Measurements from ENCODE around the gene SLC4A1AP. TPM values are rescaled to one million over a fixed set of nuclear protein-coding genes. Genes with fewer than 3 reads are reported as not detected.

SLC4A1AP gene
- polyA plus RNA-seq, 1 of the 3 experiments (the other 2 are of a cell fraction), result 9.4 TPM

DNA sequence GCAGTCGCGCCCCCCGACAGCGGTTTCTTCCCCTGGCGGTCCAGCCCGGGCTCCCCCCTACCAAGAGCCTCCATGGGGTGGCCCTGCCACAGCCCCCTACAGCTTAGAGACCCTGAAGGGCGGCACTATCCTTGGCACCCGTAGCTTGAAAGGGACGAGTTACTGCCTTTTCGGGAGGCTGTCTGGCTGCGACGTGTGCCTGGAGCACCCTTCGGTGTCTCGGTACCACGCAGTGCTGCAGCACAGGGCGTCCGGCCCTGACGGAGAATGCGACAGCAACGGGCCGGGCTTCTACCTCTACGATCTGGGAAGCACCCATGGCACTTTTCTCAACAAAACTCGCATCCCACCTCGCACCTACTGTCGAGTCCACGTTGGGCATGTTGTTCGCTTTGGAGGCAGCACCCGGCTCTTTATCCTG, 475 bp downstream of the SLC4A1AP start (continued):
- TF ChIP-seq REST (IDR thresholded peaks at IDR 0.05; ENCODE audit: low read depth, low read length), result no peak
- TF ChIP-seq FOXM1 (IDR thresholded peaks at IDR 0.05; ENCODE audit: low read depth), result no peak
- TF ChIP-seq SIN3A (IDR thresholded peaks at IDR 0.05; ENCODE audit: borderline replicate concordance, low read depth, low read length), result no peak
- no peak for TF ChIP-seq MXI1 (IDR thresholded peaks at IDR 0.05; ENCODE audit: low read depth, low read length)
- TF ChIP-seq JUND (IDR thresholded peaks at IDR 0.05), result no peak
- TF ChIP-seq RFX5 (IDR thresholded peaks at IDR 0.05; ENCODE audit: low read length), result no peak
- TF ChIP-seq RXRA (IDR thresholded peaks at IDR 0.05; ENCODE audit: borderline replicate concordance, low read depth), result no peak
- TF ChIP-seq POLR2AphosphoS5 (IDR thresholded peaks at IDR 0.05; ENCODE audit: low read depth, low read length), result no peak
- no peak for TF ChIP-seq EP300 (IDR thresholded peaks at IDR 0.05; ENCODE audit: borderline replicate concordance in 1 of 2, low read depth in 1 of 2, low read length in 1 of 2)

- H3F3A ChIP-seq (replicated peaks; ENCODE audit: insufficient read depth), result no peaks in the 10 kb centered on the region
- peaks cover 49% of the 10 kb centered on the region for H3K79me2 ChIP-seq (ENCODE audit: insufficient read depth)
- no peaks in the 10 kb centered on the region for H3K27me3 ChIP-seq (ENCODE audit: insufficient read depth)
- H3K4me1 ChIP-seq (ENCODE audit: control insufficient read depth in 1 of 2, insufficient read depth in 2 of 2, low read depth in 1 of 2, low read length in 1 of 2), result peaks cover 16 to 24% of the 10 kb centered on the region in 2 experiments; a peak in 3 of 4 replicates
- TF ChIP-seq FOXJ3 (CRISPR knock-in tag; IDR thresholded peaks at IDR 0.05) (no peak), SMC3 (IDR thresholded peaks at IDR 0.05; ENCODE audit: low read depth, low read length) (no peak), SIN3A (IDR thresholded peaks at IDR 0.05; ENCODE audit: borderline replicate concordance, low read depth, low read length) (no peak), RFX5 (IDR thresholded peaks at IDR 0.05; ENCODE audit: low read length) (no peak), FOSL2 (IDR thresholded peaks at IDR 0.05; ENCODE audit: borderline replicate concordance, low read depth) (no peak), USF2 (IDR thresholded peaks at IDR 0.05; ENCODE audit: borderline replicate concordance, low read depth, low read length) (no peak), MXI1 (IDR thresholded peaks at IDR 0.05; ENCODE audit: low read depth, low read length) (no peak), FOXM1 (IDR thresholded peaks at IDR 0.05; ENCODE audit: low read depth) (no peak), TEAD4 (IDR thresholded peaks at IDR 0.05; ENCODE audit: borderline replicate concordance, insufficient read depth) (no peak), EP300 (IDR thresholded peaks at IDR 0.05; ENCODE audit: borderline replicate concordance in 1 of 2, low read depth in 1 of 2, low read length in 1 of 2) (no peak), TAF1 (IDR thresholded peaks at IDR 0.05; ENCODE audit: borderline replicate concordance, low read depth, low read length) (no peak), MAX (IDR thresholded peaks at IDR 0.05; ENCODE audit: low read depth) (no peak), RAD21 (IDR thresholded peaks at IDR 0.05; ENCODE audit: low read length) (no peak)
- TF ChIP-seq, protein P1, sequence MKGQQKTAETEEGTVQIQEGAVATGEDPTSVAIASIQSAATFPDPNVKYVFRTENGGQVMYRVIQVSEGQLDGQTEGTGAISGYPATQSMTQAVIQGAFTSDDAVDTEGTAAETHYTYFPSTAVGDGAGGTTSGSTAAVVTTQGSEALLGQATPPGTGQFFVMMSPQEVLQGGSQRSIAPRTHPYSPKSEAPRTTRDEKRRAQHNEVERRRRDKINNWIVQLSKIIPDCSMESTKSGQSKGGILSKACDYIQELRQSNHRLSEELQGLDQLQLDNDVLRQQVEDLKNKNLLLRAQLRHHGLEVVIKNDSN (IDR thresholded peaks at IDR 0.05; ENCODE audit: borderline replicate concordance, low read depth), result no peak
- 80% methylated on average over 16 of the region's 16 CpGs for WGBS (ENCODE audit: low lambda C conversion rate)
- H3K9me3 ChIP-seq, result no peaks in the 10 kb centered on the region
- peak overlapping the region; percentile 99 for H3K4me2 ChIP-seq
- H3K36me3 ChIP-seq (replicated peaks in 1 of 2; ENCODE audit: control insufficient read depth in 1 of 2, insufficient read depth in 2 of 2, low read length in 1 of 2), result peaks cover 41 to 51% of the 10 kb centered on the region in 2 experiments
- H3K4me3 ChIP-seq (ENCODE audit: low read depth in 2 of 2, low read length in 1 of 2), result peak overlapping the region; percentile 91 to 99
- no peaks in the 10 kb centered on the region for H4K20me1 ChIP-seq (ENCODE audit: insufficient read depth)
- peak overlapping the region; percentile 85 for H3K9ac ChIP-seq
- H3K9me2 ChIP-seq, result no peaks in the 10 kb centered on the region
- H2AFZ ChIP-seq (ENCODE audit: low read depth), result peak overlapping the region; percentile 93
- ChIA-PET CTCF (interaction anchor here (0.6 to 8.1 kb wide), 6 partner anchors 16 to 256 kb away, joined by 3 to 146 read pairs (median 4); no protein-coding TSS in a partner anchor), POLR2A (interaction anchor here (1.6 to 1.8 kb wide), 2 partner anchors 82 to 236 kb away, joined by 6 read pairs; partner anchors contain the start of genes NRBP1 and ZNF512)
- H3K27ac ChIP-seq (ENCODE audit: low read depth in 2 of 2, low read length in 1 of 2), result no peak overlapping the region
- no peak for DNase-seq
Measured at GRCh38 chr2:27664622-27665363, 1.1 kb downstream of the SLC4A1AP start.

All from SK-N-SH (cell line).